ENCODE measurements around the gene MAD1L1. TPM values are rescaled to one million over a fixed set of nuclear protein-coding genes. Genes with fewer than 3 reads are reported as not detected.

Gene MAD1L1
- total and polyA plus RNA-seq, 2 of the 13 experiments (the other 11 are each of a cell fraction or from before 2014, with no cell fraction given) = 17.4 to 64.7 TPM

GRCh38 chr7:2181077-2181854, 51.5 kb downstream of the MAD1L1 start:
- no peak for ATAC-seq
- Histone ChIP-seq H3K9me3 (ENCODE audit: low read length) (no peaks in the 10 kb centered on the region), H3K36me3 (replicated peaks in 1 of 2; ENCODE audit: control insufficient read depth in 1 of 2, insufficient read depth in 2 of 2, low read length in 2 of 2) (peaks cover 0 to 35% of the 10 kb centered on the region in 2 experiments; a peak in 3 of 5 replicates), H2AFZ (ENCODE audit: low read length) (no peak overlapping the region), H3K27ac (ENCODE audit: extremely low read length, insufficient read depth, low read length) (no peak overlapping the region), H4K20me1 (ENCODE audit: insufficient read depth, low read length) (no peaks in the 10 kb centered on the region), H3K4me1 (ENCODE audit: insufficient read depth, low read length) (no peaks in the 10 kb centered on the region), H3K4me3 (replicated peaks in 1 of 3; ENCODE audit: insufficient read depth in 1 of 3, low read depth in 2 of 3, low read length in 3 of 3) (no peak overlapping the region), H3K9ac (ENCODE audit: insufficient read depth, low read depth, low read length) (no peak overlapping the region), H3K4me2 (ENCODE audit: low read depth, low read length) (no peak overlapping the region), H3K79me2 (ENCODE audit: insufficient read depth, low read length) (no peaks in the 10 kb centered on the region), H3K27me3 (ENCODE audit: control insufficient read depth in 1 of 2, insufficient read depth in 2 of 2, low read length in 2 of 2) (no peaks in the 10 kb centered on the region)
- in situ Hi-C loops (cut with HindIII; ENCODE audit: extremely low pct_ligation_motif_present, low pct_unique_long_range_greater_than_20kb) = no loop called here
- 98% methylated on average over 13 of the region's 13 CpGs for WGBS (ENCODE audit: low lambda C conversion rate)
- TF ChIP-seq ZBTB14 (CRISPR knock-in tag; IDR thresholded peaks at IDR 0.05) (no peak), MED13 (CRISPR knock-in tag; IDR thresholded peaks at IDR 0.05) (no peak), HIVEP1 (CRISPR knock-in tag; IDR thresholded peaks at IDR 0.05) (no peak), ZNF616 (CRISPR knock-in tag; IDR thresholded peaks at IDR 0.05; ENCODE audit: low read depth) (no peak), JDP2 (CRISPR knock-in tag; IDR thresholded peaks at IDR 0.05; ENCODE audit: borderline replicate concordance) (no peak), CHCHD3 (CRISPR knock-in tag; IDR thresholded peaks at IDR 0.05) (no peak)
- TF ChIP-seq, protein P1, sequence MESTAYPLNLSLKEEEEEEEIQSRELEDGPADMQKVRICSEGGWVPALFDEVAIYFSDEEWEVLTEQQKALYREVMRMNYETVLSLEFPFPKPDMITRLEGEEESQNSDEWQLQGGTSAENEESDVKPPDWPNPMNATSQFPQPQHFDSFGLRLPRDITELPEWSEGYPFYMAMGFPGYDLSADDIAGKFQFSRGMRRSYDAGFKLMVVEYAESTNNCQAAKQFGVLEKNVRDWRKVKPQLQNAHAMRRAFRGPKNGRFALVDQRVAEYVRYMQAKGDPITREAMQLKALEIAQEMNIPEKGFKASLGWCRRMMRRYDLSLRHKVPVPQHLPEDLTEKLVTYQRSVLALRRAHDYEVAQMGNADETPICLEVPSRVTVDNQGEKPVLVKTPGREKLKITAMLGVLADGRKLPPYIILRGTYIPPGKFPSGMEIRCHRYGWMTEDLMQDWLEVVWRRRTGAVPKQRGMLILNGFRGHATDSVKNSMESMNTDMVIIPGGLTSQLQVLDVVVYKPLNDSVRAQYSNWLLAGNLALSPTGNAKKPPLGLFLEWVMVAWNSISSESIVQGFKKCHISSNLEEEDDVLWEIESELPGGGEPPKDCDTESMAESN (CRISPR knock-in tag; conservative IDR thresholded peaks at IDR 0.05) = no peak
- POLR2A ChIA-PET = no interaction called here
- FAIRE-seq = no peak
- intact Hi-C loops (cut with micrococcal nuclease; ENCODE audit: unreplicated experiment) = no loop called here
- CTCF ChIA-PET (ENCODE audit: low intra/inter-chr PET ratio, low total read pairs) = no interaction called here
- DNase-seq (ENCODE audit: low spot score) = no peak
- BruUV-seq (replicated peaks) = no TSS peak

Data from HepG2 (cell line).